WTC11 (cell line): ENCODE data around the gene MEP1A. TPM values are rescaled to one million over a fixed set of nuclear protein-coding genes. Genes with fewer than 3 reads are reported as not detected.

Source experiments
- ATAC-seq: fragments of 200-7000 bp; cut with Tn5 transposase; 2 replicates; pipeline ENCODE4 v1.10.0; 2021; ENCODE audit warnings: mild to moderate bottlenecking, moderate library complexity
- CTCF ChIA-PET: fragments of 300-600 bp; sonication (Branson Sonifier 250); formaldehyde crosslinking; loops from one replicate; lab custom pipeline; 2021; ENCODE audit warnings: antibody characterized with exemption; lab: Charles Lee
- POLR2A ChIA-PET: fragments of 350-600 bp; sonication (Branson Sonifier 250); formaldehyde crosslinking; loops from one replicate; lab custom pipeline; 2021; ENCODE audit warnings: antibody characterized with exemption; lab: Charles Lee
- DNase-seq: peaks from one replicate; pipeline ENCODE4 v3.0.0; 2021; ENCODE audit warnings: low spot score
- H3K27ac Mint-ChIP-seq: 2 replicates; pipeline ENCODE4 v1.8.0; 2021; ENCODE audit warnings: mixed read lengths
- H3K27me3 Mint-ChIP-seq: 2 replicates; pipeline ENCODE4 v1.8.0; 2021; ENCODE audit warnings: low read depth, mild to moderate bottlenecking, moderate library complexity, mixed read lengths
- H3K36me3 Mint-ChIP-seq: 2 replicates; pipeline ENCODE4 v1.8.0; 2021; ENCODE audit warnings: mixed read lengths
- H3K4me1 Mint-ChIP-seq: 2 replicates; pipeline ENCODE4 v1.8.0; 2022; ENCODE audit warnings: mixed read lengths
- H3K4me3 Mint-ChIP-seq: 2 replicates; pipeline ENCODE4 v1.8.0; 2021; ENCODE audit warnings: mild to moderate bottlenecking, moderate library complexity, mixed read lengths
- H3K9me3 Mint-ChIP-seq: 2 replicates; pipeline ENCODE4 v1.8.0; 2021; ENCODE audit warnings: mixed read lengths
- ARID4B ChIP-seq: sonication (generic); formaldehyde crosslinking; IDR thresholded peaks from 2 replicates; pipeline ENCODE4 v1.8.0; 2023; ENCODE audit warnings: missing genetic modification reagents, mild to moderate bottlenecking, borderline replicate concordance
- CREB1 ChIP-seq: sonication (generic); formaldehyde crosslinking; IDR thresholded peaks from 2 replicates; pipeline ENCODE4 v1.8.0; 2023; ENCODE audit warnings: mild to moderate bottlenecking, missing genetic modification reagents
- GABPB1 ChIP-seq: sonication (generic); formaldehyde crosslinking; IDR thresholded peaks from 2 replicates; pipeline ENCODE4 v1.8.1; 2023; ENCODE audit warnings: mild to moderate bottlenecking, missing genetic modification reagents
- MYBL2 ChIP-seq: sonication (generic); formaldehyde crosslinking; IDR thresholded peaks from 2 replicates; pipeline ENCODE4 v1.8.1; 2023; ENCODE audit warnings: mild to moderate bottlenecking, moderate library complexity, missing genetic modification reagents
- NFATC4 ChIP-seq: fragments of 250-450 bp; sonication (Bioruptor Pico); IDR thresholded peaks from 2 replicates; pipeline ENCODE4 v1.9.0; 2021; ENCODE audit warnings: mild to moderate bottlenecking
- OVOL2 ChIP-seq: fragments of 250-450 bp; sonication (Bioruptor Pico); IDR thresholded peaks from 2 replicates; pipeline ENCODE4 v1.9.0; 2021; ENCODE audit warnings: mild to moderate bottlenecking, borderline replicate concordance
- RORB ChIP-seq: fragments of 250-450 bp; sonication (Bioruptor Pico); IDR thresholded peaks from 2 replicates; pipeline ENCODE4 v1.9.0; 2021; ENCODE audit warnings: mild to moderate bottlenecking
- TEAD1 ChIP-seq: sonication (generic); formaldehyde crosslinking; IDR thresholded peaks from 2 replicates; pipeline ENCODE4 v1.8.0; 2022; ENCODE audit warnings: mild to moderate bottlenecking, missing genetic modification reagents
- ZNF219 ChIP-seq: sonication (generic); formaldehyde crosslinking; IDR thresholded peaks from 2 replicates; pipeline ENCODE4 v1.8.0; 2023; ENCODE audit warnings: missing genetic modification reagents, mild to moderate bottlenecking, borderline replicate concordance
- ZNF423 ChIP-seq: fragments of 250-450 bp; sonication (Bioruptor Pico); IDR thresholded peaks from 2 replicates; pipeline ENCODE4 v2.1.2; 2022; ENCODE audit warnings: mild to moderate bottlenecking, moderate library complexity
- ZNF532 ChIP-seq: fragments of 250-450 bp; sonication (Bioruptor Pico); IDR thresholded peaks from 2 replicates; pipeline ENCODE4 v1.9.0; 2021; ENCODE audit warnings: mild to moderate bottlenecking, borderline replicate concordance
- total RNA-seq: library from RNA; stranded (reverse); gene quantifications from 3 replicates; pipeline ENCODE4 v1.2.3, GENCODE V29; 2021
- TF ChIP-seq, protein P1 (sequence below): fragments of 250-450 bp; sonication (Bioruptor Pico); IDR thresholded peaks from 2 replicates; pipeline ENCODE4 v1.9.0; 2021; ENCODE audit warnings: mild to moderate bottlenecking
- TF ChIP-seq, protein P2 (sequence below): fragments of 200-600 bp; IDR thresholded peaks from 2 replicates; pipeline ENCODE4 v1.8.0; 2022; ENCODE audit warnings: antibody characterized with exemption

Gene MEP1A
- total RNA-seq, 1 experiment from 2014 or later, result 0.09 TPM

- TF ChIP-seq, protein P1, sequence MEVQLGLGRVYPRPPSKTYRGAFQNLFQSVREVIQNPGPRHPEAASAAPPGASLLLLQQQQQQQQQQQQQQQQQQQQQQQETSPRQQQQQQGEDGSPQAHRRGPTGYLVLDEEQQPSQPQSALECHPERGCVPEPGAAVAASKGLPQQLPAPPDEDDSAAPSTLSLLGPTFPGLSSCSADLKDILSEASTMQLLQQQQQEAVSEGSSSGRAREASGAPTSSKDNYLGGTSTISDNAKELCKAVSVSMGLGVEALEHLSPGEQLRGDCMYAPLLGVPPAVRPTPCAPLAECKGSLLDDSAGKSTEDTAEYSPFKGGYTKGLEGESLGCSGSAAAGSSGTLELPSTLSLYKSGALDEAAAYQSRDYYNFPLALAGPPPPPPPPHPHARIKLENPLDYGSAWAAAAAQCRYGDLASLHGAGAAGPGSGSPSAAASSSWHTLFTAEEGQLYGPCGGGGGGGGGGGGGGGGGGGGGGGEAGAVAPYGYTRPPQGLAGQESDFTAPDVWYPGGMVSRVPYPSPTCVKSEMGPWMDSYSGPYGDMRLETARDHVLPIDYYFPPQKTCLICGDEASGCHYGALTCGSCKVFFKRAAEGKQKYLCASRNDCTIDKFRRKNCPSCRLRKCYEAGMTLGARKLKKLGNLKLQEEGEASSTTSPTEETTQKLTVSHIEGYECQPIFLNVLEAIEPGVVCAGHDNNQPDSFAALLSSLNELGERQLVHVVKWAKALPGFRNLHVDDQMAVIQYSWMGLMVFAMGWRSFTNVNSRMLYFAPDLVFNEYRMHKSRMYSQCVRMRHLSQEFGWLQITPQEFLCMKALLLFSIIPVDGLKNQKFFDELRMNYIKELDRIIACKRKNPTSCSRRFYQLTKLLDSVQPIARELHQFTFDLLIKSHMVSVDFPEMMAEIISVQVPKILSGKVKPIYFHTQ (CRISPR knock-in tag), result no peak
- TF ChIP-seq RORB (CRISPR knock-in tag) (no peak), ZNF423 (CRISPR knock-in tag) (no peak), NFATC4 (CRISPR knock-in tag) (no peak), OVOL2 (no peak), ZNF219 (CRISPR knock-in tag) (no peak), ARID4B (CRISPR knock-in tag) (no peak)
Measured at GRCh38 chr6:46845126-46845525, 51.9 kb downstream of the MEP1A start (continued).

DNA sequence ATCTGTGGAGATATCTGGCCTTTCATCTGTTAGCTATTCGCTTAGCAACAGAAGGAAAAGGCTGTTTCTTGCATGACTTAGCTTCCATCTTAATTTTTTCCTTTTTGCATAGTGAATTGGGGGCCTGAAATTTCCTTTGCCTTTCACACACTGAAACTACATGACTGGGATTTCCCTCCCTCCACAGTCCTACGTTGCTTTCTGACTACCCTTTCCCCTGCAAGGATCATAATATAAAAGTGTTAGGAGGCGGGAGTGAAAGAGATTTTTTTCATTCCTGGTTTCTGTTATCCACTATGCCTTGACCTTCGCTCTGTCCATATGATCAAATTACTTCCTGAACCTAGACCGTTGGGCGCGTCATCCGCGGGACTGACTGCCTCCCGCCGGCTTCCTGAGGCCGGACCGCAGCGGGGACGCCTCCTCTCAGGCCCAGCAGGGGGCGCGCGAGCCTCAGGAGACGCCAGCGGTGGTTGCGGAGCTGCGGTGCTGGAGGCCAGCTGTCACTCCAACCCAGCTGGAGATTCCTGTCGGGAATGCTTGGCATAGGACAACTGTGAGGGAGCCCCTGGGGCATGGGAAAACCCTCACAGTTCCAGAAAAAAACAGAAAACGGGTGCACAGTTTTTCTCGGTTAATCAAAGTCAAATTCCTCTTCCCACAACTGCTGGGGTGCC is 55.6 kb downstream of the MEP1A start:
- ChIA-PET POLR2A (no interaction called here), CTCF (interaction anchor here (0.6 to 1.9 kb wide), 21 partner anchors 11 to 224 kb away, joined by 3 to 29 read pairs (median 4); partner anchors contain the start of genes ADGRF1 and PLA2G7)
- TF ChIP-seq, protein P2, sequence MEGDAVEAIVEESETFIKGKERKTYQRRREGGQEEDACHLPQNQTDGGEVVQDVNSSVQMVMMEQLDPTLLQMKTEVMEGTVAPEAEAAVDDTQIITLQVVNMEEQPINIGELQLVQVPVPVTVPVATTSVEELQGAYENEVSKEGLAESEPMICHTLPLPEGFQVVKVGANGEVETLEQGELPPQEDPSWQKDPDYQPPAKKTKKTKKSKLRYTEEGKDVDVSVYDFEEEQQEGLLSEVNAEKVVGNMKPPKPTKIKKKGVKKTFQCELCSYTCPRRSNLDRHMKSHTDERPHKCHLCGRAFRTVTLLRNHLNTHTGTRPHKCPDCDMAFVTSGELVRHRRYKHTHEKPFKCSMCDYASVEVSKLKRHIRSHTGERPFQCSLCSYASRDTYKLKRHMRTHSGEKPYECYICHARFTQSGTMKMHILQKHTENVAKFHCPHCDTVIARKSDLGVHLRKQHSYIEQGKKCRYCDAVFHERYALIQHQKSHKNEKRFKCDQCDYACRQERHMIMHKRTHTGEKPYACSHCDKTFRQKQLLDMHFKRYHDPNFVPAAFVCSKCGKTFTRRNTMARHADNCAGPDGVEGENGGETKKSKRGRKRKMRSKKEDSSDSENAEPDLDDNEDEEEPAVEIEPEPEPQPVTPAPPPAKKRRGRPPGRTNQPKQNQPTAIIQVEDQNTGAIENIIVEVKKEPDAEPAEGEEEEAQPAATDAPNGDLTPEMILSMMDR, result peak; percentile 87
- TF ChIP-seq ZNF532 (no peak), MYBL2 (CRISPR knock-in tag) (no peak), CREB1 (CRISPR knock-in tag) (no peak), TEAD1 (CRISPR knock-in tag) (peak; percentile 80; the same call in 1 of the 2 replicates), GABPB1 (CRISPR knock-in tag) (peak; percentile 64; the same call in 1 of the 2 replicates)
- ATAC-seq (peak; percentile 95), DNase-seq (peak; percentile 93)
- Mint-ChIP-seq H3K27me3 (peaks cover 13% of the 10 kb centered on the region), H3K27ac (no peak overlapping the region), H3K4me3 (peak overlapping the region; percentile 62), H3K9me3 (peaks cover 18% of the 10 kb centered on the region), H3K4me1 (peaks cover 24% of the 10 kb centered on the region), H3K36me3 (no peaks in the 10 kb centered on the region)
